GM18498 (cell line): ENCODE data around the gene MBD3L2.
"Not testable (repeated sequence)": the region's sequence is repeated elsewhere in the genome, so short reads cannot be mapped to it uniquely, and the experiment has no call there.

Experiments used
- ATAC-seq: cut with Tn5 transposase; IDR thresholded peaks from one replicate; pipeline ENCODE4 v1.9.1; 2021; ENCODE audit warnings: mild to moderate bottlenecking, moderate library complexity; ENCODE audit not compliant: unreplicated experiment

MBD3L2 gene

GRCh38 chr19:7049021-7049420 is at the start of gene MBD3L2:
Gene MBD3L2 (plus strand): TSS chr19:7049321. CDS start chr19:7049374, 53 bp downstream.
- ATAC-seq = not testable (repeated sequence)

GRCh38 chr19:6999933-7000332 is 49.2 kb upstream of the MBD3L2 start:
- ATAC-seq = no peak

- no peak for ATAC-seq
These were observed 48.8 kb upstream of the MBD3L2 start for GRCh38 chr19:7000333-7000732.

GRCh38 chr19:7000816-7001215 is 48.3 kb upstream of the MBD3L2 start:
- no peak for ATAC-seq

DNA sequence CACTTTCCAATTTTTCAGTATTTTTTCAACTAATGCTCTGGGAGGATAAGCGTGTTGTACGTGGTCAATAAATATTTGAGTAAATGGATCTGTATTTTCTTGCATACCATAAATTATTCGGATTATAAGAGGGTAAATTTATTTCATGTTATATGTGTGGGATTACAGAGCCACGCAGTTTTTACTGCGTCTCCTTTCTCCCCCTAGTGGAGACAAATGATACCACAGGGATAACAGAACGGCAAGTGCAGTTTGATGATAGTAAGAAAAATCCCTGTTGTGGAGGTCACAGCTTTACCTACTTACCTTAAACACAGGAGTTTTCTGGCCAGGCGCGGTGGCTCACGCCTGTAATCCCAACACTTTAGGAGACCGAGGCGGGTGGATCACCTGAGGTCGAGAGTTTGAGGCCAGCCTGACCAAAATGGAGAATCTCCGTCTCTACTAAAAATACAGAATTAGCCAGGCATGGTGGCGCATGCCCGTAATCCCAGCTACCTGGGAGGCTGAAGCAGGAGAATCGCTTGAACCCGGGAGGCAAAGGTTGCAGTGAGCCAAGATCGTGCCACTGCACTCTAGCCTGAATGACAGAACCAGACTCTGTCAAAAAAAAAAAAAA is 44.7 kb upstream of the MBD3L2 start:
- ATAC-seq = no peak

- no peak for ATAC-seq
These were observed 42.9 kb upstream of the MBD3L2 start for GRCh38 chr19:7006135-7006704.

DNA sequence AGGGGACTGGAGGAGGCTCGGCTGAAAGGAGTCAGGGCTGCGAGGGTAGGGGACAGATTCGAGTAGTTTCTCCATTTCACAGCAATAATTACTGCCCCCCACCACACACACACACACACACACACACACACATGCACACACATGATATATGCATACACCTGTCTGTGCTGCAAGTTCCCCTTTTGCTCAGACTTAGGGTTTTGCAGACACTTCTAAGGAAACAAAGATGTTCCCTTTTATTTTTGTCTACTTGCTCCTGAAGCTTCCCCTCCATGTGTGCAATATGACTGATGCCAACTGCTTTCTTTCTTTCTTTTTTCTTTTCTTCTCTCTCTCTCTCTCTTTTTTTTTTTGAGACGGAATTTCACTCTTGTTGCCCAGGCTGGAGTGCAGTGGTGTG is 41.3 kb upstream of the MBD3L2 start:
- ATAC-seq = no peak

GRCh38 chr19:7010722-7011593 is 38.2 kb upstream of the MBD3L2 start:
- ATAC-seq = no peak

- ATAC-seq = no peak
These were observed 35.4 kb upstream of the MBD3L2 start for GRCh38 chr19:7013678-7014077.

DNA sequence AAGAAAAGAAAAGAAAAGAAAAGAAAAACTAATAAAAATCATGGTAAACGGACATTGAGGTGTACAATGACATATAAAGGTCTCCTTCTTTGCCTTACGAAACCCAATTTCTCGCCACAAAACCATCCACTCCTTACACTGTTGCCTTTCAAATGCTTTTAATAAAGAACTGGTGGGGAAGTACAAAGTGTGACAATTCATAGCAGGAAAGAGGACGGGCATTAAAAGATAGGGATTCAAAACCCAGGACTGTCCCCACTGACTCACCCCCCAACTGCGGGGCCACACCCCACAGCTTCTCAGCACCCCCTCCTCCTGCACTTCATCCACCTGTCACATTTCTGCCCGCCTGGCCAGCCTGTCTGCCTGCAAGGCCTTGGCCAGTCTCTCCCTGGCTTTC is 30.3 kb upstream of the MBD3L2 start:
- ATAC-seq = no peak

DNA sequence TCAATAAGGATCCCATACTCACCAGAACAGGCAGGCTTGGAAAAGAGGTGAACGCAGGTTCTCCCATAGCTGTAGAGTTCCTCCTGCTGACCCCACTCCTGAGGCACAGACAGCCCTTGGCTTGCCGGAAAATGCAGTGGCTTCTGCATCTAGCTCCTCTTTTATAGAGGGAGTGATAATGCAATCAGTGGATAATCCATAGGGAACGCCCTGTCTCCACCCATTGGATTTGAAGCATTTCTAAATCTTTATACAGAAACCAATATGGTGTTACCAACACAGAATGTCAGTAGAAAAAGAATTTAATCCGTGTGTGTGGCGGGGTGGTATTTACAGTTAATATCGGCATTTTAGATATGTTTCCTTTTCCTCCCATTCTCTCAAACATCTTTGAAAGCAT is 27.8 kb upstream of the MBD3L2 start, which contains the start of gene MBD3L2B:
Gene MBD3L2B, minus strand, starts transcription at position 101 of the 400 bp plus-strand sequence. Its CDS starts 34 bp downstream, at position 67.
- not testable (repeated sequence) for ATAC-seq

DNA sequence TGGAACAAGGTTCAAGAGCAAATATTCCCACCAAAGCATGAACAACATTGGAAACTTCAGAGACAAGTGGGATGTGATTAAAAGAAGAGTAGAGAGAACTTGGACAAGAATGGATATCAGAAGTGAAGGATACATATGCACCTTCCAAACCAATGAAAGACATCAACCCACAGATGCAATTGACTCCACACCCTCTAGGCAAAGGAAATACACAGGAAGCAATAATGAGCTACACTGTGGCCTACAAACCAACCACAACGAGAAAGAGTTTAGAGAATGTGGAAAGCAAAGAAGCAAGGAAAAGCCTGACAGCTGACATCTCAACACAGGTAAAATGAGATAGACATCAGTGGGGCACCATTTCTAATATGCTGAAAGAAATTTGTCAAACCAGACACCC is 20.3 kb upstream of the MBD3L2 start:
- not testable (repeated sequence) for ATAC-seq

DNA sequence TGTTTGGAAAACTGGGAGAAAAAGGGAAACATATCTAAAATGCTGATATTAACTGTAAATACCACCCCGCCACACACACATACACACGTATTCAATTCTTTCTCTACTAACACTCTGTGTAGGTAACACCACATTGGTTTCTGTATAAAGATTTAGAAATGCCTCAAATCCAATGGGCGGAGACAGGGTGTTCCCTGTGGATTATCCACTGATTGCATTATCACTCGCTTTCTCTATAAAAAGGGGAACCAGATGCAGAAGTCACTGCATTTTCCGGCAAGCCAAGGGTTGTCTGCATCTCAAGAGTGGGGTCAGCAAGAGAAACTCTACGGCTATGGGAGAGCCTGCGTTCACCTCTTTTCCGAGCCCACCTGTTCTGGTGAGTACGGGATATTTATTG is 18.8 kb upstream of the MBD3L2 start, which contains the start of gene MBD3L5:
Gene MBD3L5, plus strand, starts transcription at position 301 of the 400 bp plus-strand sequence. Its CDS starts 34 bp downstream, at position 335.
- not testable (repeated sequence) for ATAC-seq

- ATAC-seq = not testable (repeated sequence)
These were observed 9.0 kb upstream of the MBD3L2 start, which contains the start of gene MBD3L4 for GRCh38 chr19:7040079-7040478. Gene MBD3L4 (minus strand): TSS chr19:7040179. CDS start chr19:7040144, 35 bp downstream.

DNA sequence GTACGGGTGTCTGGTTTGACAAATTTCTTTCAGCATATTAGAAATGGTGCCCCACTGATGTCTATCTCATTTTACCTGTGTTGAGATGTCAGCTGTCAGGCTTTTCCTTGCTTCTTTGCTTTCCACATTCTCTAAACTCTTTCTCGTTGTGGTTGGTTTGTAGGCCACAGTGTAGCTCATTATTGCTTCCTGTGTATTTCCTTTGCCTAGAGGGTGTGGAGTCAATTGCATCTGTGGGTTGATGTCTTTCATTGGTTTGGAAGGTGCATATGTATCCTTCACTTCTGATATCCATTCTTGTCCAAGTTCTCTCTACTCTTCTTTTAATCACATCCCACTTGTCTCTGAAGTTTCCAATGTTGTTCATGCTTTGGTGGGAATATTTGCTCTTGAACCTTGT is 7.6 kb upstream of the MBD3L2 start:
- ATAC-seq = not testable (repeated sequence)

DNA sequence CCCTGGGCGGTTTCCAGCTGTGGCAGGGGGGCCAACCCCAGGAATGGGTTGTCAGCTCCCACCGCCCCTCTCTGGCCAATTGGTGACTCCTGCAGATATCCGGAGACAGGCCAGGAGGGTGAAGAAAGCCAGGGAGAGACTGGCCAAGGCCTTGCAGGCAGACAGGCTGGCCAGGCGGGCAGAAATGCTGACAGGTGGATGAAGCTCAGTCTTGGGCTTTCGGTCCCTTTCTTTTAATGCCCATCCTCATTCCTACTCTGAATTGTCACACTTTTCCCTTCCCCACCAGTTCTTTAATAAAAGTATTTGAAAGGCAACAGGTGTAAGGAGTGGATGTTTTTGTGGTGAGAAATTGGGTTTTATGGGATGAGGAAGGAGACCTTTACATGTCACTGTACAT is 2.3 kb downstream of the MBD3L2 start:
- not testable (repeated sequence) for ATAC-seq

GRCh38 chr19:7052896-7053295 is 3.8 kb downstream of the MBD3L2 start:
- ATAC-seq = not testable (repeated sequence)

DNA sequence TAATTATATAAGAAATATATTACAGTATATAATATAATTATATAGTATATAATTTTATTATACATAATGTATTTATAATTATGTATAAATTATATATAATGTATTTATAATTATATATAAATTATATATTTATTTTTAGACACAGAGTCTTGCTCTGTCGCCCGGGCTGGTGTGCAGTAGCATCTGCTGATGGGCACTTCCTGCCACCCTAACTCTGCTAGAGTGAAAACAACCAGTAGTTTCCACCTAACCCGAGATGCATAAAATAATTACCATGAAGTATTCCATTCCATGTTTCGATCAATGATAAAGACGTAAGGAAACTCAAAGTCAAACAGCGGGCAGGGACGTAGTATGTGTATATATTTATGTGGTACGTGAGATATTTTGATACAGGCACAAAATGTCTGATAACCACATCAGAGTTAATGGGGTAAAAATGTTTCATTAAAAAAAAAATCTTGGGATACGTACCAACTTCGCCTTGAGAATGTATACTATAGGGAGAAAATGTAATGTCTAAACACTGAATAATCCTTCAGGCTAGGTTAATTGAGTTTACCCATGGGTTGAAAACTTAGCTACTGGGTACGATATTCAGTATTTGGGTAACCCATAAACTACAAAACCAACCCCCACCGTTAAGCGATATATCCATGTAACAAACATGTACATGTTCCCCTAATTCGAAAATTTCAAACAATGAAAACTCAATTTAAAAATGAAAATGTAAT is 5.7 kb downstream of the MBD3L2 start:
- not testable (repeated sequence) for ATAC-seq

DNA sequence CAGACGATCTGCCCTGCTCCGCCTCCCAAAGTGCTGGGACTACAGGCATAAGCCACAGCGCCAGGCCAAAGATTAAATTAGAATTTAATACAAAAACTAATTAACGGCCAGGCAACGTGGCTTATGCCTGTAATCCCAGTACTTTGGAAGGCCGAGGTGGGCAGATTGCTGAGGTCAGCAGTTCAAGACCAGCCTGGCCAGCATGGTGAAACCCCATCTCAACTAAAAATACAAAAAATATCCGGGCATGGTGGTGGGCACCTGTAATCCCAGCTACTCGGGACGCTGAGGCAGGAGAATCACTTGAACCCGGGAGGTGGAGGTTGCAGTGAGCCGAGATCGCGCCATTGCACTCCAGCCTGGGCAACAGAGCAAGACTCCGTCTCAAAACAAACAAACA is 6.6 kb downstream of the MBD3L2 start:
- ATAC-seq = not testable (repeated sequence)

DNA sequence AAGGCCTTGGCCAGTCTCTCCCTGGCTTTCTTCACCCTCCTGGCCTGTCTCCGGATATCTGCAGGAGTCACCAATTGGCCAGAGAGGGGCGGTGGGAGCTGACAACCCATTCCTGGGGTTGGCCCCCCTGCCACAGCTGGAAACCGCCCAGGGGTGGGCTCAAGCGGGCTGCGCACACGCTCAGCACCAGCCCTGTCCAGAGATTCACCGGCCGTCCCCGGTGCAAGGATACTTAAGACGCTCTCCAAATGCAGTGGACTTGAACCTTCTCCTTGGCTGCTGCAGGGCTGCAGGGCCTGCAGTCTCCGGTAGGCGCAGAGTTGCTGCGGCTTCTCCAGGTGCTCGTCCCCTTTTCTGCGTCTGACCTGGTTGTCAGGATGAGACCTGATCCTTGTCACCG is 7.2 kb downstream of the MBD3L2 start:
- ATAC-seq = not testable (repeated sequence)

- ATAC-seq = not testable (repeated sequence)
These were observed 9.5 kb downstream of the MBD3L2 start, which contains the start of gene MBD3L3 for GRCh38 chr19:7058576-7058975. Gene MBD3L3 (minus strand): TSS chr19:7058676. CDS start chr19:7058605, 71 bp downstream.
